ENCODE measurements around the gene ZFP69B. TPM values are rescaled to one million over a fixed set of nuclear protein-coding genes. Genes with fewer than 3 reads are reported as not detected.
A peak's percentile ranks its signal among the peaks of the same experiment; 100 is the strongest.

ZFP69B gene
- polyA plus RNA-seq = 0.95 TPM

DNA sequence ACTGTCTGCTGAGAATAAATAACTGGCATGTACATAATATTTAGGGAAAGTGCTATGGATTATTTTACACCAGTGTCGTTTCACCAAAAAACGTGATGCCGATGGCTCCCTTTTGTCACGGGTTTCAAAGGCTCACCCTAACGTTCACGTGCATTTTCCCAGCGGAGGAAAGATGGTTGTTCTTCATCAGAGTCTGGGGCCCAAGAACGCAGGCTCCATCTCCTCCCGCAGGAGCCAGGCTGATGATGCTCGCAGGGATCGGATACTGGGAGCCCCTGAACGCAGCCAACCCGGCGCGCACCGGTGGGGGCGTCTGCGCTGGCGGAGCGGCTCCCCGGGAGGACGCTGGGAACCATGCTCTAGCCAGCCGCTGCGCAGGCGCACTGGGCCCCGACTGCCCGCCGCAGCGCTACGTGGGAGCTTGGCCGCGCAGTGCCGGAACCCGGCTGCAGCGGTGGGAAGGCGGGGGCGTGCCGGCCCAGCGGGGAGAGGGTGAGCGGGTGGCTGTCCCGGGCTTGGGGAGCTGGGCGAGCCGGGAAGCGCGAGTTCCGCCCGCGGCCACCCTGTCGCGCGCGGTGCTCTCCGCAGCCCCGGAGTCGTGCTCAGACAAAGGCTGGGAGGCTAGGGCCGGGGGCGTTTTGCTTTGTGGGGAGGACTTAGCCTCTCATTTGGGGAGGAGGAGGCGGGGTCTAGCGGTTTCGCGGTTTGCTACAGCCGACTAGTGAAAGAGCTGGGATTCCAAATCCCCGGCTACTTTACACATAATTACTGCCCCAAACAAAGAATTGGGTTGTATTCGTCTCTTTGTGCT lies at the start of gene ZFP69B:
Gene ZFP69B (plus strand): TSS at position 793 of the 811 bp plus-strand sequence. CDS start 486 bp downstream, outside the sequence.
- peaks cover 4 to 30% (median 11%) of the 10 kb centered on the region in 3 donors for H3K9me3 Mint-ChIP-seq
- peaks cover 18 to 21% (median 19%) of the 10 kb centered on the region in 3 donors for H3K4me1 Mint-ChIP-seq
- H3K27me3 Mint-ChIP-seq = no peaks in the 10 kb centered on the region
- peak within 1 kb of the TSS; percentile 86 to 99 (median 96) for H3K4me3 Mint-ChIP-seq
- H3K36me3 Mint-ChIP-seq = peaks cover 17% of the 10 kb centered on the region
- peak within 1 kb of the TSS; percentile 52 to 91 (median 68) for H3K27ac Mint-ChIP-seq

- peaks cover 53 to 73% (median 67%) of the 10 kb centered on the region in 3 donors for H3K4me1 Mint-ChIP-seq
- no peaks in the 10 kb centered on the region for H3K27me3 Mint-ChIP-seq
- peaks cover 9% of the 10 kb centered on the region for H3K36me3 Mint-ChIP-seq
- H3K27ac Mint-ChIP-seq = peak overlapping the region; percentile 61 to 96 (median 96)
- peak overlapping the region; percentile 48 to 86 (median 83) for H3K4me3 Mint-ChIP-seq
- no peaks in the 10 kb centered on the region for H3K9me3 Mint-ChIP-seq
Observed at GRCh38 chr1:40401473-40402201, 48.6 kb upstream of the ZFP69B start.

DNA sequence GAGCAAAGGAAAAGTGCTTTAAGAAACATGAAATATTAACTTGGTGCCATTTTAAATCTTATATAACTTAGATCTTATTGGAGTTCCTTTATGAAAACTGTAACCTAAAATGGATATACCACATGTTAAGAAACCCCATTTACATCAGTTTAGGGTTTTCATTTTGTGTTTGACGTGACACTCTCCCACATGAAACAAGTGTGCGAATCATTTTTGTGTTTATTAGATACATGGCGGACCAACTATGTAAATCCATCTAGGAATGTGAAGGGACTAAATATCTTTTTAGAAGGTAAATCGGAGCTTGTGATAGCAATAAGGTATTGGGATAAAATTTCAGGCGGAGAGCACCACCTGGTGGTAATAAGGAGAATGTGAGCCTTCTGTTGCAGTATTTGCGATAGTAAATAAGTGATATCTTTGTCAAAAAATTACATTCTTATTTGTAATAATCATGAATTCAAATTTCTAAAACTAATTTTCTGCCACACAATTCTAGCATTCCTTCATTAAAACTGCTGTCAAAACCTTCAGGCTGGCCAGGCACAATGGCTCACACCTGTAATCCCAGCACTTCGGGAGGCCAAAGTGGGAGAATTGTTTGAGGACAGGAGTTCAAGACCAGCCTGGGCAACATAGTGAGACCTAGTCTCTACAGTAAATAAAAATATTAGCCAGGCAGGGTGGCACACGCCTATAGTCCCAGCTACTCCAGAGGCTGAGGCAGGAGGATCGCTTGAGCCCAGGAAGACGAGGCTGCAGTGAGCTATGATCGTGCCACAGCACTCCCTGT lies 45.4 kb upstream of the ZFP69B start:
- Mint-ChIP-seq H3K27ac (peak overlapping the region; percentile 54 to 96 (median 95)), H3K27me3 (no peaks in the 10 kb centered on the region), H3K4me1 (peaks cover 41 to 50% (median 47%) of the 10 kb centered on the region in 3 donors), H3K36me3 (peaks cover 8% of the 10 kb centered on the region), H3K9me3 (no peaks in the 10 kb centered on the region), H3K4me3 (peak overlapping the region; percentile 13 to 92 (median 52))

GRCh38 chr1:40405812-40406211 lies 44.5 kb upstream of the ZFP69B start:
- H3K27me3 Mint-ChIP-seq = no peaks in the 10 kb centered on the region
- peaks cover 4% of the 10 kb centered on the region for H3K36me3 Mint-ChIP-seq
- no peaks in the 10 kb centered on the region for H3K9me3 Mint-ChIP-seq
- no peak overlapping the region for H3K4me3 Mint-ChIP-seq
- peaks cover 33 to 41% (median 40%) of the 10 kb centered on the region in 3 donors for H3K4me1 Mint-ChIP-seq
- H3K27ac Mint-ChIP-seq = peak overlapping the region; percentile 9 to 62 (median 54)

- no peaks in the 10 kb centered on the region for H3K9me3 Mint-ChIP-seq
- H3K4me3 Mint-ChIP-seq = no peak overlapping the region
- no peaks in the 10 kb centered on the region for H3K27me3 Mint-ChIP-seq
- H3K4me1 Mint-ChIP-seq = peaks cover 22 to 29% (median 27%) of the 10 kb centered on the region in 3 donors
- H3K27ac Mint-ChIP-seq = no peak overlapping the region
- no peaks in the 10 kb centered on the region for H3K36me3 Mint-ChIP-seq
Observed at GRCh38 chr1:40407453-40407852, 42.8 kb upstream of the ZFP69B start.

DNA sequence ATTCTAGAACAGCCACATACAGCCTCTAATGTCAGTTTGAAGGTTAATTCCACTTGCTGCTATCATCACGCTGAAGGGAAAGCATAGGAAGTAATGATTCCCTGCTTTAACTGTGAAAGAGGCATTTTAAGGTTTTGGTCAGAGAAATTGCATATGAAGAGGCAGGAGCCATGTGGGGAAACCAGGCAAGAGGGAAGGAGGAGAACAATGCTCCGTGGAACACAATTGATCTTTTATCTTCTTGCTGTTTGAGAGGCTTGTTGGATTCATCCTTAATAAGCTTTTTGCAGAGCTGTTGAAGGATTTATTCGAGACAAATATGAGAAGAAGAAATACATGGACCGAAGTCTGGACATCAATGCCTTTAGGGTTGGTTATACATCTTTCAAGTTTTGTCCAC lies 40.8 kb upstream of the ZFP69B start:
- peak overlapping the region in 1 of 3 donors; percentile 42 for H3K27ac Mint-ChIP-seq
- H3K4me1 Mint-ChIP-seq = peaks cover 9 to 17% (median 10%) of the 10 kb centered on the region in 3 donors
- H3K9me3 Mint-ChIP-seq = no peaks in the 10 kb centered on the region
- H3K27me3 Mint-ChIP-seq = no peaks in the 10 kb centered on the region
- H3K4me3 Mint-ChIP-seq = no peak overlapping the region
- no peaks in the 10 kb centered on the region for H3K36me3 Mint-ChIP-seq

DNA sequence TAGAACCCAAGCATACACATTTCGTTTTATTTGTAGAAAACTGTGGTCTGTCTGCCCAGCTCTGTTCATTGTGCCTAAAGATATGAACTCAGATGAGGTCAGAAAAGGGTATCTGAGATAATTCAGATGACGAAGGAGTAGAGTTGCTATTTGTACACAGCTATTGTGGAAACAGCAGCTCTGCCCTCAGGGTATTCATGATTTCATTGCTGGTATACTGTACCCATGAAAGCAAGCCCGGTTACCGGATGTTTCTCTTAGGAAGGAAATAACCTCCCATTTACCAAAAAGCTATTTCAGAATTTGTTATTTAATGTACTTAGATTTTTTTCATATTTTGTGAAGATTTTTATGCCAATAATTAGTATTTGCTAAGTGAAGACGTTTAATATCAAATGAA lies 39.0 kb upstream of the ZFP69B start:
- H3K9me3 Mint-ChIP-seq = no peaks in the 10 kb centered on the region
- peak overlapping the region in 1 of 3 donors; percentile 42 for H3K27ac Mint-ChIP-seq
- peaks cover 0 to 7% (median 6%) of the 10 kb centered on the region in 3 donors for H3K4me1 Mint-ChIP-seq
- H3K36me3 Mint-ChIP-seq = no peaks in the 10 kb centered on the region
- no peaks in the 10 kb centered on the region for H3K27me3 Mint-ChIP-seq
- H3K4me3 Mint-ChIP-seq = no peak overlapping the region

GRCh38 chr1:40411843-40412242 lies 38.4 kb upstream of the ZFP69B start:
- no peaks in the 10 kb centered on the region for H3K36me3 Mint-ChIP-seq
- H3K27me3 Mint-ChIP-seq = no peaks in the 10 kb centered on the region
- H3K4me1 Mint-ChIP-seq = peaks cover 0 to 7% (median 5%) of the 10 kb centered on the region in 3 donors
- no peak overlapping the region for H3K27ac Mint-ChIP-seq
- no peaks in the 10 kb centered on the region for H3K9me3 Mint-ChIP-seq
- no peak overlapping the region for H3K4me3 Mint-ChIP-seq

DNA sequence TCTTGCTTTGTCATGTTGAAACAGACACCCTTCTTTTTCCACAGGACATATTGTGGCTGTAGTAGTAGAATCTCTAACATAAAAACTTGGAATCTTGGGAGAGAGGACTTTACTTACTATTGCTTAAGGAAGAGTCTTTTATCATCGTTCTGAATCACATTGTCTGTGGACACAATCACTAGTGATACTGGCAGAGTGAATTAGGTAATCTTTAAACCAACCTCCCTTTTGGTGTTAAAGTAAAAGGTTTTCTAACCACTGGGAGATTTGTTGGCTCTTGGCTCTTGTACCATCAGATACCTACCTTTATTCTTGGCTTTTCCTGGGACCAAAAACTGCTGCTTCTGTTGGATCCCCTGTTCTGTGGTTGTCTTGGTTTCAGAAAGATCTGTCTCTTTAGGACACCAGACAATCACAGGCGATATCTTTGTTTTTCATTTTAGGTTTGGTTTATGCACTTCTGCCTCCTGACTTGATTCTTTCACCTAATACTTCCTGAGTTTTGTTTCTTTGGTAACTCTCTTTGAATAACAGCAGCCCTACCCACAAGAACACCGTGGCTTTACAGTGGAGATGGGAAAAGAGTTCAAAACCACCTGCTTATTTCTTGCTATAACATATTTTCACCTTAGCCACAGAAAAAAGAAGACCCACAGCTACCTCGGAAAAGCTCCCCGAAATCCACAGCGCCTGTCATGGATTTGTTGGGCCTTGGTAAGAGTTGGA lies 36.6 kb upstream of the ZFP69B start:
- Mint-ChIP-seq H3K4me3 (no peak overlapping the region), H3K27me3 (no peaks in the 10 kb centered on the region), H3K36me3 (peaks cover 3% of the 10 kb centered on the region), H3K4me1 (peaks cover 2 to 12% (median 5%) of the 10 kb centered on the region in 3 donors), H3K9me3 (no peaks in the 10 kb centered on the region), H3K27ac (peak overlapping the region; percentile 18 to 58 (median 35))

DNA sequence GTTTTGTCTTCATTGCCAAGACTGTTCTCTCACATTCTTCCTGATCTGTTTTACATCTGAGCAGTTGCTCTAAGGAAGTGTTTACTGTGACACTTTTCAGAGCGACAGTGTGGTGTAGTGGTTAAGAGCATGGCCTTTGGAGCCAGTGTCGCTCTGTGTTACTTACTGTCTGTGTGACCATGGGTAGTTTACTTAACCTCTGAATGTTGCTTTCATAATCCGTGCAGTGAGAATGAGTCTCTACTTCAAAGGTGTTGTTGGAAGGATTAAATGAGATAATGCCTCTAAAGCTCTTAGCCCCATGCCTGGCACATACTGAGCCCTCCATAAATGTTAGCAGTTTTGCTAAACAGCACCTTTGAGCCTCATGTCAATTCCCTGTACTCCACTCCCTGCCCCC lies 35.9 kb upstream of the ZFP69B start:
- peaks cover 6% of the 10 kb centered on the region for H3K36me3 Mint-ChIP-seq
- no peaks in the 10 kb centered on the region for H3K9me3 Mint-ChIP-seq
- H3K27me3 Mint-ChIP-seq = no peaks in the 10 kb centered on the region
- peaks cover 2 to 16% (median 5%) of the 10 kb centered on the region in 3 donors for H3K4me1 Mint-ChIP-seq
- H3K27ac Mint-ChIP-seq = peak overlapping the region in 1 of 3 donors; percentile 58
- H3K4me3 Mint-ChIP-seq = no peak overlapping the region

GRCh38 chr1:40416709-40417108 lies 33.6 kb upstream of the ZFP69B start:
- peak overlapping the region in 2 of 3 donors; percentile 47 to 76 for H3K27ac Mint-ChIP-seq
- H3K4me1 Mint-ChIP-seq = peaks cover 5 to 21% (median 8%) of the 10 kb centered on the region in 3 donors
- peaks cover 11% of the 10 kb centered on the region for H3K36me3 Mint-ChIP-seq

DNA sequence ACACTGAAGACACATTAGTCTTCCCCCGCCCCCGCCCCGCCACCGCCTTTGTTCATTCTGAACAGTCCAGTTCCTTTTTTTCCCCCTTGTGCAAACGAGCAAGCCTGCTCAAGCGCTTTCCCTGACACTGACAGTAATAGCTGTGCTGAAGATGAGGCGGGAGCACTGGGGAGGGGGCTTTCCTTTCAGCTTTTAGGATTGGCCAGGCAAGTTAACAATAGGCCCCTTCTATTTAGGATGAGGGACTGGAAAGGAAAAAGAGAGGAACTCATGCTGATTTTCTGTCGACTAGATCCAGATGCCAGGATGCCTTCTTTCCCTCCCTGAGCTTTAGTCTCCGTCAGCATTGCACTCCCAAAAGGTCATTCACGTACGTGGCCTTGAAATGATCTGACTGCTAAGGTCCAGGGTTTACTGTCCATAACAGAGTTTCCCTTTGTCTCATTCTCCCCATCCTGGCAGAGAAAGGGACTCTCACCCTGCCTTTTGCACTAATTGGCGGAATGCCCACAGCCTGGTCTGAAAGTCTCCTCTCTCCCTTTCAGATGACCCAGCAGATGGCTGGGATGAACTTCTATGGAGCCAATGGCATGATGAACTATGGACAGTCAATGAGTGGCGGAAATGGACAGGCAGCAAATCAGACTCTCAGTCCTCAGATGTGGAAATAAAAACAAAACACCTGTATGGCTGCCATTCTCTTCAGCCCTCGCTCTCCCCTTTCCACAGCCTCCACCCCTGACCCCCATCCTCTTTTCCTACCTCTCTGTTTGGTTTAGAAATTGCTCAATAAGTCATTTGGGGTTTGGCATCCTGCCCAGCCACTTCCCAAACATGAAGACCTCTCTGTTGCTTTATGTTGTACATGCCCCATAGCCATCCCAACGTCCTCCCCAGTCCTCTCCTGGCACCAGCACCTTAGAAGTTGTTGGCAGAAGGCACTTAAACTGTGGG lies 28.6 kb upstream of the ZFP69B start:
- H3K36me3 Mint-ChIP-seq = peaks cover 21% of the 10 kb centered on the region
- no peaks in the 10 kb centered on the region for H3K9me3 Mint-ChIP-seq
- H3K27me3 Mint-ChIP-seq = no peaks in the 10 kb centered on the region
- H3K4me3 Mint-ChIP-seq = peak overlapping the region in 1 of 4 donors; percentile 4
- peak overlapping the region; percentile 68 to 91 (median 90) for H3K27ac Mint-ChIP-seq
- peaks cover 14 to 43% (median 16%) of the 10 kb centered on the region in 3 donors for H3K4me1 Mint-ChIP-seq

More at GRCh38 chr1:40416709-40417108, 33.6 kb upstream of the ZFP69B start:
- H3K9me3 Mint-ChIP-seq = no peaks in the 10 kb centered on the region
- no peaks in the 10 kb centered on the region for H3K27me3 Mint-ChIP-seq
- no peak overlapping the region for H3K4me3 Mint-ChIP-seq

GRCh38 chr1:40422630-40423263 lies 27.5 kb upstream of the ZFP69B start:
- Mint-ChIP-seq H3K4me3 (peak overlapping the region in 2 of 4 donors; percentile 12 to 25), H3K36me3 (peaks cover 21% of the 10 kb centered on the region), H3K4me1 (peaks cover 14 to 37% (median 16%) of the 10 kb centered on the region in 3 donors), H3K27ac (peak overlapping the region; percentile 90 to 91 (median 91)), H3K9me3 (no peaks in the 10 kb centered on the region), H3K27me3 (no peaks in the 10 kb centered on the region)

All from IgD-negative memory B cell (primary cell).